Testis (tissue), 2 donors: ENCODE data around the gene ATXN7.

Source experiments
- CTCF ChIP-seq, 3 experiments: fragments of 450-650 bp in 2 of 3; fragments of 200-600 bp in 1 of 3; sonication (generic) in 1 of 3; IDR thresholded peaks; one replicate each; pipeline ENCODE4 v1.5.1; 2016 to 2019; ENCODE audit warnings: antibody characterized with exemption in 3 of 3, mild to moderate bottlenecking in 2 of 3, moderate library complexity in 1 of 3
- POLR2A ChIP-seq: fragments of 450-650 bp; IDR thresholded peaks from one replicate; pipeline ENCODE4 v1.6.1; 2017; ENCODE audit warnings: antibody characterized with exemption, mild to moderate bottlenecking, moderate library complexity

GRCh38 chr3:64029287-64029686 lies 165.6 kb downstream of the ATXN7 start:
- TF ChIP-seq CTCF (IDR thresholded peaks at IDR 0.05) (no peak), POLR2A (no peak)
